Pancreas (tissue), 10 donors: ENCODE measurements around the gene KCNJ11. TPM values are rescaled to one million over a fixed set of nuclear protein-coding genes. Genes with fewer than 3 reads are reported as not detected.

Experiments used
- ATAC-seq, 4 donors: fragments of 200-7000 bp; cut with Tn5 transposase; one replicate each; pipeline versions ENCODE4 v1.8.0 to v1.9.1; 2020; ENCODE audit warnings: mild to moderate bottlenecking in 4 of 4, moderate library complexity in 4 of 4
- DNase-seq, 6 donors: peaks; one replicate each; pipeline ENCODE4 v3.0.0-alpha.2; 2020
- FAIRE-seq: peaks from 2 replicates; lab custom pipeline; 2012; peaks lifted over from hg19 to GRCh38; lab: Jason Lieb, UNC
- H3K27ac ChIP-seq, 4 donors: fragments of 200-600 bp; sonication (generic); 1 replicate in 3 of 4; 2 replicates in 1 of 4; pipeline versions ENCODE4 v1.5.0 to v1.8.0; 2020
- H3K27me3 ChIP-seq, 4 donors: fragments of 200-600 bp; one replicate each; pipeline ENCODE4 v1.8.0; 2021
- H3K36me3 ChIP-seq, 3 donors: fragments of 200-600 bp; sonication (generic) in 1 of 3; one replicate each; pipeline versions ENCODE4 v1.5.0 to v1.8.0; 2020 to 2021
- H3K4me1 ChIP-seq, 3 donors: fragments of 200-600 bp; one replicate each; pipeline ENCODE4 v1.8.0; 2021
- H3K4me3 ChIP-seq, 4 donors: fragments of 200-600 bp; sonication (generic) in 2 of 4; one replicate each; pipeline versions ENCODE4 v1.5.0 to v1.8.0; 2020 to 2021
- H3K9me3 ChIP-seq, 4 donors: fragments of 200-600 bp; one replicate each; pipeline ENCODE4 v1.8.0; 2021
- WGBS, 2 donors: extraction: QIAGEN DNeasy Blood & Tissue Kit; methylation state at CpG; one replicate each; pipeline ENCODE4 v1.1.7; 2013; 5-methylcytosine and 5-hydroxymethylcytosine counted together
- intact Hi-C, 3 donors: fragments of 100-400 bp; cut with DNase I; formaldehyde crosslinking; loops; one replicate each; pipeline versions ENCODE4 v1.11.1 to v1.14.2; 2022
- polyA plus RNA-seq, 2 donors: library from polyadenylated mRNA; stranded (reverse); fragments of 200-250 nt; gene quantifications; one replicate each; pipeline ENCODE4 v1.2.3, GENCODE V29; 2013
- total RNA-seq, 6 donors: library from RNA; stranded (reverse); fragmentation: NEBNext Ultra II Directional in 4 of 6; extraction: Animal tissue kit (Norgen Biotek cat#: 25700) in 4 of 6; gene quantifications; one replicate each; pipeline versions ENCODE4 v1.2.1 to v1.2.4, GENCODE V29; 2021 to 2023
- TF ChIP-seq, protein P1 (sequence below), 4 donors: fragments of 200-600 bp; sonication (generic) in 3 of 4; IDR thresholded peaks; one replicate each; pipeline versions ENCODE4 v1.5.0 to v1.8.0; 2021; ENCODE audit warnings: antibody characterized with exemption in 4 of 4
- donor health status: healthy with polysubstance abuse.
- donor health status: DM: no; HTN: no; CAD: no; lungs with moderate emphysema.
- donor health status: DM: no; HTN: no; CAD: no.
- donor health status: control.
- donor health status: control.
- donor health status: Bipolar disorder and iron deficiency.
- donor health status: DM: yes; HTN: yes; CAD: no.
- donor health status: DM: no; HTN: no; CAD: no.
- donor health status: DM: no; HTN: no; CAD: no.
- donor health status: DM: yes; HTN: yes; CAD: no.

KCNJ11 gene
- total and polyA plus RNA-seq, 8 donors = 5.0 to 17.7 (median 11.1) TPM

DNA sequence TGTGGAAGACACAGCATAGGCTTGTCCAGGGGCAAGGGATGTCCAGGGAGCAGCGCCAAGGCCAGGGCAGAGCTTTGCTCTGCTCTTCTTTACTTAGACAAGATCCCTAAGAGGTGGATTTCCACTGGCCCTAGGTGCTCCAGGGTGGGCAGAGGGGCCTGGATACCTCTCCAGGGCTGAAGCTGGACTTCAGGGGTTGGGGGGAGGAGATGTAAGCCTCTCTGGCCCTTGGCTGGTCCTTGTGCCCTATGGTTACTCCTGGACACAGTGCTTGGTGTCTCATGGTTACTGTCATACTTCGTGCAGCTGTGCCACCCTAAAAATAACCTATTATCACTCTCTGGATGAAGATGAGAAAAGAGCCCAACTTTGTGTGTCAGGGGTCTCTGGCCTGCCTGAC lies 12.9 kb upstream of the KCNJ11 start:
- intact Hi-C loops = no loop called here
- ATAC-seq (no peak), FAIRE-seq (no peak), DNase-seq (peak in 1 of 6 donors; percentile 32)
- Histone ChIP-seq H3K36me3 (no peaks in the 10 kb centered on the region), H3K4me1 (peaks cover 5 to 9% (median 9%) of the 10 kb centered on the region in 3 donors), H3K4me3 (no peak overlapping the region), H3K27ac (no peak overlapping the region), H3K27me3 (no peaks in the 10 kb centered on the region), H3K9me3 (no peaks in the 10 kb centered on the region)
- 87 to 91% methylated on average over 2 of the region's 2 CpGs for WGBS, 2 donors
- TF ChIP-seq, protein P1, sequence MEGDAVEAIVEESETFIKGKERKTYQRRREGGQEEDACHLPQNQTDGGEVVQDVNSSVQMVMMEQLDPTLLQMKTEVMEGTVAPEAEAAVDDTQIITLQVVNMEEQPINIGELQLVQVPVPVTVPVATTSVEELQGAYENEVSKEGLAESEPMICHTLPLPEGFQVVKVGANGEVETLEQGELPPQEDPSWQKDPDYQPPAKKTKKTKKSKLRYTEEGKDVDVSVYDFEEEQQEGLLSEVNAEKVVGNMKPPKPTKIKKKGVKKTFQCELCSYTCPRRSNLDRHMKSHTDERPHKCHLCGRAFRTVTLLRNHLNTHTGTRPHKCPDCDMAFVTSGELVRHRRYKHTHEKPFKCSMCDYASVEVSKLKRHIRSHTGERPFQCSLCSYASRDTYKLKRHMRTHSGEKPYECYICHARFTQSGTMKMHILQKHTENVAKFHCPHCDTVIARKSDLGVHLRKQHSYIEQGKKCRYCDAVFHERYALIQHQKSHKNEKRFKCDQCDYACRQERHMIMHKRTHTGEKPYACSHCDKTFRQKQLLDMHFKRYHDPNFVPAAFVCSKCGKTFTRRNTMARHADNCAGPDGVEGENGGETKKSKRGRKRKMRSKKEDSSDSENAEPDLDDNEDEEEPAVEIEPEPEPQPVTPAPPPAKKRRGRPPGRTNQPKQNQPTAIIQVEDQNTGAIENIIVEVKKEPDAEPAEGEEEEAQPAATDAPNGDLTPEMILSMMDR (IDR thresholded peaks at IDR 0.05) = no peak

DNA sequence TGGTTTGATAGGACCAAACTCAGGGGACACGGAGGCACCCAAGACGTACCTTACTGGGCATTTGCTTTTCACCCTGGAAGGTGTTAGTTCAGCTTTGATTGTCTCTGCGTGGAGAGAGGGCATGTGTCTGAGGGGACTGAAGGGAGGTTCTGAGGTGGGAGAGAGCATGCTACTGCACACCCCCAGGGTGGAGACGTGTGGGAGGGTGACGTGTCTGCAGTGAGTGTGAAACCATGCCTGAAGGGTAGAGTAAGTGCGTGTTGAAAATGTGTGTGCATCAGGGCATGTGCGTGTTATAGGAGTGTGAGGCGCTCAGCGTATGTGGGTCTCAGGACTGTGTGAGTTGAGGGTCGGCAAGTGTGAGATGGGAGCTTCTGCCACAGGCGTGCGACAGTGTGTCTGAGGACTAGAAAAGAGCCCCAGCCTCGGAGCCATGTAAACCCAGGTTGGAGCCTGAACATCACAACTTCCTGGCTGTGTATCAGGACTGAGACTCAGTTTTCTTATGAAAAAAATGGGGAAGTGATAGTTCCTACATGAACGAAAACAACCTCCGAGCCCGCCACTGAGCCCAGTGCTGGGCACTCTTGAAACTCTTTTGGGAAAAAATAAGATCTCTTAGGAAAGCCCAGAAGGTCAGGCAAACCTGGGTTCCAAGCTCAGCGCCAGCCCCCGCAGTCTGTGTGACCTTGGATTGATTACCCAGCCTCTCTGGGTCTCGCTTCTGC lies 11.8 kb upstream of the KCNJ11 start:
- intact Hi-C loops = no loop called here
- H3K4me1 ChIP-seq = peaks cover 0 to 3% (median 2%) of the 10 kb centered on the region in 3 donors
- TF ChIP-seq, protein P1 (IDR thresholded peaks at IDR 0.05) = no peak
- ATAC-seq = no peak
- FAIRE-seq = no peak
- H3K27ac ChIP-seq = no peak overlapping the region
- no peaks in the 10 kb centered on the region for H3K36me3 ChIP-seq
- no peaks in the 10 kb centered on the region for H3K9me3 ChIP-seq
- no peak overlapping the region for H3K4me3 ChIP-seq
- DNase-seq = peak in 1 of 6 donors; percentile 19
- no peaks in the 10 kb centered on the region for H3K27me3 ChIP-seq
- WGBS, 2 donors = 82 to 85% methylated on average over 19 of the region's 19 CpGs

DNA sequence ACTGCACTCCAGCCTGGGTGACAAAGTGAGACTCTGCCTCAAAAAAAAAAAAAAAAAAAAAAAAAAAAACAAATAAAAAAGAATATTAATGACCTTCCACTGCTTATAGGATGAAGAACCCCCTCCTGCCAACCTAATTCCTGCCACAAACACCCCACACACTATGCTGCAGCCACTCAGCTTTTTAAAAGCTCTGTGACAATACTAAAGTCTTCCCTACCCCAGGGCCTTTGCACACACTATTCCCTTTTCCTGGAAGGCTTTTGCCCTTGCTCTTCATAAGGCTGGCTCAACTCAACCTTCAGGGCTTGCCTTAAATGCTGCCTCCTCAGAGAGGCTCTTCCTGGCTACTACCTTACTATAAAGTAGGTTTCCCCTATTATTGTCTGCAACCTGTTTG lies 10.8 kb upstream of the KCNJ11 start:
- no peak overlapping the region for H3K27ac ChIP-seq
- intact Hi-C loops = loop anchor here in 1 of 3 donors (10.0 kb wide), 1 partner anchor 96 kb away; no protein-coding TSS in a partner anchor
- no peak for FAIRE-seq

DNA sequence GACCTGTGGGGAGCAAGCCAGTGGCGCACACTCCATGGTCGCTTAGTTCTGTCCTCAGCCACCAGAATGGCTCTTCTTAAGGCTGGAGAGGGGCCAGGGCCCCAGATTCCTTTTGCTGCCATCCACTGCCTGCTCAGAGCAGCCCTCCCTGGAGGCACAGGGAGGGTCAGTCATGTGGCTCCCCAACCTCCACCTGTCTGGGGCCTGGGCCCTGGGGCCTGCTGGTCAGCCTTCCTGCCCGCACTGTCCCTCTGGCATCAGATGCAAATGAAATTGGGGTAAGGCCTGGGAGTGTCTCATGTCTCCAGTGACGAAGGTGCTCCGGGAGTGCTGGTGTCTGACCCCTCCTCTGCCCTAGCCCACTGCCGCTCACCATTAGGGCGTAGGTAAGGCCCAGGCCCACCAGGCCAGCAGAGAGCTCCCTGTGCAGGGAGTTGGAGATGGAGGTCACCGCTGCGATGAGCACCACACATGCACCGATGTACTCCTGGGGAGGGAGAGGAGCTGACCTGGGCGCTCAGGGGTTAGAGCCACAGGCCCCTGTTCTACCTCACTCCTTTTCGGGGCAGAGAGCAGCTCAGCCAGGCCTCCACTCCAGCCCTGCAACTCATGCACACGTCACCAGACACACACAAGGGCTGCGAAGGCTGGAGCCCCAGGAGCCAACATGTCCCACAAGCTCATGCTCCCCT lies 9.0 kb upstream of the KCNJ11 start:
- 92 to 97% methylated on average over 14 of the region's 14 CpGs for WGBS, 2 donors
- no peak for DNase-seq

More for the DNA sequence above, 10.8 kb upstream of the KCNJ11 start:
- Histone ChIP-seq H3K36me3 (no peaks in the 10 kb centered on the region), H3K4me1 (no peaks in the 10 kb centered on the region), H3K9me3 (no peaks in the 10 kb centered on the region), H3K27me3 (no peaks in the 10 kb centered on the region), H3K4me3 (no peak overlapping the region)
- ATAC-seq = no peak
- TF ChIP-seq, protein P1 (IDR thresholded peaks at IDR 0.05) = no peak
- no peak for DNase-seq

More for the DNA sequence above, 9.0 kb upstream of the KCNJ11 start:
- Histone ChIP-seq H3K36me3 (no peaks in the 10 kb centered on the region), H3K4me1 (no peaks in the 10 kb centered on the region), H3K27ac (no peak overlapping the region), H3K4me3 (no peak overlapping the region), H3K9me3 (no peaks in the 10 kb centered on the region), H3K27me3 (no peaks in the 10 kb centered on the region)
- TF ChIP-seq, protein P1 (IDR thresholded peaks at IDR 0.05) = no peak
- intact Hi-C loops = loop anchor here in 1 of 3 donors (10.0 kb wide), 1 partner anchor 97 kb away; no protein-coding TSS in a partner anchor
- no peak for ATAC-seq
- no peak for FAIRE-seq
